HepG2 (cell line): ENCODE measurements around the gene CEP97. TPM values are rescaled to one million over a fixed set of nuclear protein-coding genes. Genes with fewer than 3 reads are reported as not detected.

ENCODE experiments used
- ATF1 ChIP-seq: IDR thresholded peaks from 2 replicates; pipeline ENCODE4 v1.6.1; 2016; ENCODE audit warnings: mild to moderate bottlenecking, control low read depth
- CAMTA2 ChIP-seq: sonication (generic); formaldehyde crosslinking; IDR thresholded peaks from 2 replicates; pipeline ENCODE4 v1.4.0; 2020; ENCODE audit warnings: mild to moderate bottlenecking, missing genetic modification reagents, borderline replicate concordance
- CHCHD3 ChIP-seq: sonication (generic); formaldehyde crosslinking; IDR thresholded peaks from 2 replicates; pipeline ENCODE4 v1.8.0; 2022; ENCODE audit warnings: mild to moderate bottlenecking, missing genetic modification reagents, moderate library complexity
- FIP1L1 ChIP-seq: fragments of 200-400 bp; formaldehyde crosslinking; IDR thresholded peaks from 2 replicates; pipeline ENCODE4 v1.6.1; 2018; ENCODE audit warnings: low read depth, mild to moderate bottlenecking, low read length, moderate library complexity, borderline replicate concordance; ENCODE audit not compliant: insufficient read depth
- GTF3A ChIP-seq: sonication (generic); formaldehyde crosslinking; conservative IDR thresholded peaks from 2 replicates; pipeline ENCODE4 v1.4.0; 2020; ENCODE audit warnings: mild to moderate bottlenecking, missing genetic modification reagents
- HNF4A ChIP-seq: sonication (generic); formaldehyde crosslinking; IDR thresholded peaks from 2 replicates; pipeline ENCODE4 v1.4.0; 2020; ENCODE audit warnings: missing genetic modification reagents
- HNRNPUL1 ChIP-seq: fragments of 200-400 bp; formaldehyde crosslinking; IDR thresholded peaks from 2 replicates; pipeline ENCODE4 v1.6.1; 2017; ENCODE audit warnings: low read depth, mild to moderate bottlenecking, low read length, moderate library complexity
- PCBP1 ChIP-seq: fragments of 200-400 bp; formaldehyde crosslinking; IDR thresholded peaks from 2 replicates; pipeline ENCODE4 v1.6.1; 2017; ENCODE audit warnings: mild to moderate bottlenecking, low read depth, low read length, borderline replicate concordance
- RFXANK ChIP-seq: IDR thresholded peaks from 2 replicates; pipeline ENCODE4 v1.6.1; 2016
- ZIK1 ChIP-seq: sonication (generic); formaldehyde crosslinking; IDR thresholded peaks from 2 replicates; pipeline ENCODE4 v1.5.0; 2020; ENCODE audit warnings: mild to moderate bottlenecking, low read depth, missing genetic modification reagents, borderline replicate concordance
- ZNF10 ChIP-seq: sonication (generic); formaldehyde crosslinking; IDR thresholded peaks from 2 replicates; pipeline ENCODE4 v1.4.0; 2020; ENCODE audit warnings: mild to moderate bottlenecking, low read depth, missing genetic modification reagents, borderline replicate concordance
- ZNF160 ChIP-seq: sonication (generic); formaldehyde crosslinking; IDR thresholded peaks from 2 replicates; pipeline ENCODE4 v1.8.0; 2022; ENCODE audit warnings: mild to moderate bottlenecking, inconsistent platforms, missing genetic modification reagents
- ZNF20 ChIP-seq: sonication (generic); formaldehyde crosslinking; IDR thresholded peaks from 2 replicates; pipeline ENCODE4 v1.4.0; 2020; ENCODE audit warnings: mild to moderate bottlenecking, moderate library complexity, missing genetic modification reagents
- ZNF224 ChIP-seq: sonication (generic); formaldehyde crosslinking; IDR thresholded peaks from 2 replicates; pipeline ENCODE4 v1.5.0; 2020; ENCODE audit warnings: mild to moderate bottlenecking, missing genetic modification reagents
- polyA plus RNA-seq, 8 experiments: library from polyadenylated mRNA; depleted of rRNA in 3 of 8; stranded (reverse) in 7 of 8; unstranded in 1 of 8; fragments of >200 nt; fragmentation: Illumina TruSeq in 4 of 8; extraction: Trizol in 4 of 8; gene quantifications; 2 replicates each; pipeline versions ENCODE4 v1.2.1 to v1.2.3, GENCODE V29; 2011 to 2016; ENCODE audit warnings: low read depth in 4 of 8, missing spikeins in 1 of 8, mixed read lengths in 1 of 8; ENCODE audit not compliant: insufficient read depth in 1 of 8
- total RNA-seq, 5 experiments: library from RNA; depleted of rRNA; stranded (reverse); fragments of >200 nt; fragmentation: Illumina TruSeq; extraction: Trizol; gene quantifications; 2 replicates each; pipeline ENCODE4 v1.2.3, GENCODE V29; 2016; ENCODE audit warnings: low read depth in 1 of 5
- TF ChIP-seq, protein P1 (sequence below): sonication (generic); formaldehyde crosslinking; IDR thresholded peaks from 2 replicates; pipeline ENCODE4 v1.5.1; 2020; ENCODE audit warnings: mild to moderate bottlenecking, missing genetic modification reagents, borderline replicate concordance
- TF ChIP-seq, protein P2 (sequence below): IDR thresholded peaks from 2 replicates; pipeline ENCODE4 v1.6.1; 2012; ENCODE audit warnings: low read depth, low read length, improper control_type of control experiment
- TF ChIP-seq, protein P3 (sequence below): sonication (generic); formaldehyde crosslinking; IDR thresholded peaks from 2 replicates; pipeline ENCODE4 v1.5.1; 2020; ENCODE audit warnings: mild to moderate bottlenecking, missing genetic modification reagents, moderate library complexity

The CEP97 gene
- total and polyA plus RNA-seq, 2 of the 13 experiments (the other 11 are each of a cell fraction or from before 2014, with no cell fraction given) = 0.99 to 6.5 TPM

DNA sequence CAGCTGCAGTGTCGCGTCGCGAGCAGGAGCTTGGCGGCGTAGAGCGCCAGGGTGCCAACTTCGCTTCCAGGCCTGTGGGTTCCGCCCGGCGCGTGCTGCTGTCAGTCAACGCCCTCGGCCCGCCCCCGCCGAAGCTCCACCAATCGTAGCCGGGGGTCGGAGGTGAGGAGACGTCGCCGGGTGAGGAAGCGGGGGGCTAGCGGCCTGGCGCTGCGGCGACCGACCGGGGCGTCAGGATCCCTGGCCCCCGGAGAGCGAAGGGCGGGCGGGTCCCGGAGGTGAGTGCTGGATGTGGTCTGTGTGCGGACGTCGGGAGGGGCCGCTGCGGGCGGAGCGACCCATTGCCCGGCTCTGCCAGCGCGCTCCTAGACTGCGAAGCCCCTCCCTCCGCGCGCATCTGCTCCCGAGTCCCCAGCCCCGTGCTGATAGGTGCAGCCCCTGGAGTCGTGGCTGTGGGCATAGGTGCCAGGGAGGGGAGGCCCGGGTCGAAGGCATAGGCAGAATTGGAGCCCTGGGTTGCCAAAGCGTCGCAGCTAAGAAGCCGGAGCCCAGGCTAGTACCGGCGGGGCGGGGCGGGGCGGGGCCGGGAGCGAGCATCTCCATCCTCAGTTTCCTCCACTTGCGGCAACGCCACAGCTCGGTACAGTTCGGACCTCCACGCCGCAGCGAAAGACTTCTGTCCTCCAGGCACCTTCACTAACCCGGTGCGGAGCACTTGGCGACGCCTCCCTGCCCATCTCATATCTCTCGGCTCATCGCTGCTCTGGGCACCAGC lies 54.8 kb downstream of the CEP97 start, which contains the start of gene NXPE3 (continued):
- no peak for TF ChIP-seq ATF1 (CRISPR knock-in tag)
- TF ChIP-seq, protein P1, sequence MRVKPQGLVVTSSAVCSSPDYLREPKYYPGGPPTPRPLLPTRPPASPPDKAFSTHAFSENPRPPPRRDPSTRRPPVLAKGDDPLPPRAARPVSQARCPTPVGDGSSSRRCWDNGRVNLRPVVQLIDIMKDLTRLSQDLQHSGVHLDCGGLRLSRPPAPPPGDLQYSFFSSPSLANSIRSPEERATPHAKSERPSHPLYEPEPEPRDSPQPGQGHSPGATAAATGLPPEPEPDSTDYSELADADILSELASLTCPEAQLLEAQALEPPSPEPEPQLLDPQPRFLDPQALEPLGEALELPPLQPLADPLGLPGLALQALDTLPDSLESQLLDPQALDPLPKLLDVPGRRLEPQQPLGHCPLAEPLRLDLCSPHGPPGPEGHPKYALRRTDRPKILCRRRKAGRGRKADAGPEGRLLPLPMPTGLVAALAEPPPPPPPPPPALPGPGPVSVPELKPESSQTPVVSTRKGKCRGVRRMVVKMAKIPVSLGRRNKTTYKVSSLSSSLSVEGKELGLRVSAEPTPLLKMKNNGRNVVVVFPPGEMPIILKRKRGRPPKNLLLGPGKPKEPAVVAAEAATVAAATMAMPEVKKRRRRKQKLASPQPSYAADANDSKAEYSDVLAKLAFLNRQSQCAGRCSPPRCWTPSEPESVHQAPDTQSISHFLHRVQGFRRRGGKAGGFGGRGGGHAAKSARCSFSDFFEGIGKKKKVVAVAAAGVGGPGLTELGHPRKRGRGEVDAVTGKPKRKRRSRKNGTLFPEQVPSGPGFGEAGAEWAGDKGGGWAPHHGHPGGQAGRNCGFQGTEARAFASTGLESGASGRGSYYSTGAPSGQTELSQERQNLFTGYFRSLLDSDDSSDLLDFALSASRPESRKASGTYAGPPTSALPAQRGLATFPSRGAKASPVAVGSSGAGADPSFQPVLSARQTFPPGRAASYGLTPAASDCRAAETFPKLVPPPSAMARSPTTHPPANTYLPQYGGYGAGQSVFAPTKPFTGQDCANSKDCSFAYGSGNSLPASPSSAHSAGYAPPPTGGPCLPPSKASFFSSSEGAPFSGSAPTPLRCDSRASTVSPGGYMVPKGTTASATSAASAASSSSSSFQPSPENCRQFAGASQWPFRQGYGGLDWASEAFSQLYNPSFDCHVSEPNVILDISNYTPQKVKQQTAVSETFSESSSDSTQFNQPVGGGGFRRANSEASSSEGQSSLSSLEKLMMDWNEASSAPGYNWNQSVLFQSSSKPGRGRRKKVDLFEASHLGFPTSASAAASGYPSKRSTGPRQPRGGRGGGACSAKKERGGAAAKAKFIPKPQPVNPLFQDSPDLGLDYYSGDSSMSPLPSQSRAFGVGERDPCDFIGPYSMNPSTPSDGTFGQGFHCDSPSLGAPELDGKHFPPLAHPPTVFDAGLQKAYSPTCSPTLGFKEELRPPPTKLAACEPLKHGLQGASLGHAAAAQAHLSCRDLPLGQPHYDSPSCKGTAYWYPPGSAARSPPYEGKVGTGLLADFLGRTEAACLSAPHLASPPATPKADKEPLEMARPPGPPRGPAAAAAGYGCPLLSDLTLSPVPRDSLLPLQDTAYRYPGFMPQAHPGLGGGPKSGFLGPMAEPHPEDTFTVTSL = no peak; the same call in 1 of the 2 replicates
- no peak for TF ChIP-seq HNRNPUL1
- no peak for TF ChIP-seq PCBP1
- no peak for TF ChIP-seq ZNF160 (CRISPR knock-in tag)
- TF ChIP-seq GTF3A = no peak
- no peak for TF ChIP-seq ZNF20 (CRISPR knock-in tag)
- TF ChIP-seq, protein P2, sequence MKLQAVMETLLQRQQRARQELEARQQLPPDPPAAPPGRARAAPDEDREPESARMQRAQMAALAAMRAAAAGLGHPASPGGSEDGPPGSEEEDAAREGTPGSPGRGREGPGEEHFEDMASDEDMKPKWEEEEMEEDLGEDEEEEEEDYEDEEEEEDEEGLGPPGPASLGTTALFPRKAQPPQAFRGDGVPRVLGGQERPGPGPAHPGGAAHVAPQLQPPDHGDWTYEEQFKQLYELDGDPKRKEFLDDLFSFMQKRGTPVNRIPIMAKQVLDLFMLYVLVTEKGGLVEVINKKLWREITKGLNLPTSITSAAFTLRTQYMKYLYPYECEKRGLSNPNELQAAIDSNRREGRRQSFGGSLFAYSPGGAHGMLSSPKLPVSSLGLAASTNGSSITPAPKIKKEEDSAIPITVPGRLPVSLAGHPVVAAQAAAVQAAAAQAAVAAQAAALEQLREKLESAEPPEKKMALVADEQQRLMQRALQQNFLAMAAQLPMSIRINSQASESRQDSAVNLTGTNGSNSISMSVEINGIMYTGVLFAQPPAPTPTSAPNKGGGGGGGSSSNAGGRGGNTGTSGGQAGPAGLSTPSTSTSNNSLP = no peak
- no peak for TF ChIP-seq ZNF10
- 0 out of 2 replicates have a peak, but pooled peaks have one; percentile 70 for TF ChIP-seq CAMTA2 (CRISPR knock-in tag)
- TF ChIP-seq, protein P3, sequence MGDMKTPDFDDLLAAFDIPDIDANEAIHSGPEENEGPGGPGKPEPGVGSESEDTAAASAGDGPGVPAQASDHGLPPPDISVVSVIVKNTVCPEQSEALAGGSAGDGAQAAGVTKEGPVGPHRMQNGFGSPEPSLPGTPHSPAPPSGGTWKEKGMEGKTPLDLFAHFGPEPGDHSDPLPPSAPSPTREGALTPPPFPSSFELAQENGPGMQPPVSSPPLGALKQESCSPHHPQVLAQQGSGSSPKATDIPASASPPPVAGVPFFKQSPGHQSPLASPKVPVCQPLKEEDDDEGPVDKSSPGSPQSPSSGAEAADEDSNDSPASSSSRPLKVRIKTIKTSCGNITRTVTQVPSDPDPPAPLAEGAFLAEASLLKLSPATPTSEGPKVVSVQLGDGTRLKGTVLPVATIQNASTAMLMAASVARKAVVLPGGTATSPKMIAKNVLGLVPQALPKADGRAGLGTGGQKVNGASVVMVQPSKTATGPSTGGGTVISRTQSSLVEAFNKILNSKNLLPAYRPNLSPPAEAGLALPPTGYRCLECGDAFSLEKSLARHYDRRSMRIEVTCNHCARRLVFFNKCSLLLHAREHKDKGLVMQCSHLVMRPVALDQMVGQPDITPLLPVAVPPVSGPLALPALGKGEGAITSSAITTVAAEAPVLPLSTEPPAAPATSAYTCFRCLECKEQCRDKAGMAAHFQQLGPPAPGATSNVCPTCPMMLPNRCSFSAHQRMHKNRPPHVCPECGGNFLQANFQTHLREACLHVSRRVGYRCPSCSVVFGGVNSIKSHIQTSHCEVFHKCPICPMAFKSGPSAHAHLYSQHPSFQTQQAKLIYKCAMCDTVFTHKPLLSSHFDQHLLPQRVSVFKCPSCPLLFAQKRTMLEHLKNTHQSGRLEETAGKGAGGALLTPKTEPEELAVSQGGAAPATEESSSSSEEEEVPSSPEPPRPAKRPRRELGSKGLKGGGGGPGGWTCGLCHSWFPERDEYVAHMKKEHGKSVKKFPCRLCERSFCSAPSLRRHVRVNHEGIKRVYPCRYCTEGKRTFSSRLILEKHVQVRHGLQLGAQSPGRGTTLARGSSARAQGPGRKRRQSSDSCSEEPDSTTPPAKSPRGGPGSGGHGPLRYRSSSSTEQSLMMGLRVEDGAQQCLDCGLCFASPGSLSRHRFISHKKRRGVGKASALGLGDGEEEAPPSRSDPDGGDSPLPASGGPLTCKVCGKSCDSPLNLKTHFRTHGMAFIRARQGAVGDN (CRISPR knock-in tag) = peak; percentile 98
- peak; percentile 44; the same call in 1 of the 2 replicates for TF ChIP-seq ZNF224 (CRISPR knock-in tag)
- TF ChIP-seq RFXANK (CRISPR knock-in tag) = no peak
- peak; percentile 75; the same call in 1 of the 2 replicates for TF ChIP-seq ZIK1
- no peak; the same call in 1 of the 2 replicates for TF ChIP-seq HNF4A (CRISPR knock-in tag)
- peak; percentile 89; the same call in 1 of the 2 replicates for TF ChIP-seq CHCHD3 (CRISPR knock-in tag)
- no peak for TF ChIP-seq FIP1L1
